ENCODE results near the gene NECAP2. TPM values are rescaled to one million over a fixed set of nuclear protein-coding genes. Genes with fewer than 3 reads are reported as not detected.

NECAP2 gene
- total and polyA plus RNA-seq, 10 of the 15 experiments (the other 5 are each of a cell fraction or from before 2014, with no cell fraction given), result 16.3 to 98.0 (median 57.4) TPM

DNA sequence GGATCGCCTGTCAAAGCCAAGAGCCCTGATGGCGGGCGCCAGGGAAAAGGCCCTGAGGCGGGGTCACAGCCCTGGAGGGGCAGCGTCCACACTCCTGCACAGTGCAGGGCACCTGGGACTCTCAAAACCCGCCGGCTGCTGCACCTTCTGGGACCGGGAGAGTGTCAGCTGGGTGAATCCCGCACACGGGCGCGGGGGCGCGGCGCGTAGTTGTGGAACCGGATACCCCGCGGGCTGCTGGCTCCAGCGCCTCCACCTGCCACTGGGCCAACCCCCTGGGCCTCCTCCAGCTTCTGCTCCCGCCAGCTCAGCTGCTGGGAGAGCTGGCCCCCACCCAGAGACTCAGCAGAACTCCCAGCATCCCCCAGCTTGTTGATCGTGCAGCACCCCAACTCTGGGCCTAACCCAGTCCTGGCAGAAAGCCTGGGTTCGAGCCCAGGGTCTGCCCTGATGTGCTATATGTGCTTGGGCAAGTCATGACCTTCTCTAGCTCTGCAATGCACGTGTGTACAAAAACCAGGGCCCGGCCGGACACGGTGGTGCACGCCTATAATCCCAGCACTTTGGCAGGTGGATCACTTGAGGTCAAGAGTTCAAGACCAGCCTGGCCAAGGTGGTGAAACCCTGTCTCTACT lies 33.8 kb downstream of the NECAP2 start:
- POLR2A ChIA-PET, result no interaction called here

More for the DNA sequence above, 33.8 kb downstream of the NECAP2 start:
- CTCF ChIA-PET, result no interaction called here
- SMC1A ChIA-PET (ENCODE audit: uncharacterized antibody, unreplicated experiment), result no interaction called here
- no peaks in the 10 kb centered on the region for H3K4me1 ChIP-seq (ENCODE audit: control insufficient read depth, insufficient read depth, low read length)
- FAIRE-seq (no peak), DNase-seq (ENCODE audit: low read depth, low spot score) (no peak), ATAC-seq (no peak)
- intact Hi-C loops (cut with micrococcal nuclease; ENCODE audit: unreplicated experiment), result no loop called here
- TF ChIP-seq PAX5 (IDR thresholded peaks at IDR 0.05; ENCODE audit: borderline replicate concordance, low read depth, low read length) (no peak), POLR2A (IDR thresholded peaks at IDR 0.05; ENCODE audit: low read depth, low read length) (no peak), NRF1 (conservative IDR thresholded peaks at IDR 0.05; ENCODE audit: low read depth, low read length) (no peak), FOXK2 (IDR thresholded peaks at IDR 0.05) (no peak), RBBP5 (conservative IDR thresholded peaks at IDR 0.05) (no peak)
- TF ChIP-seq, protein P1, sequence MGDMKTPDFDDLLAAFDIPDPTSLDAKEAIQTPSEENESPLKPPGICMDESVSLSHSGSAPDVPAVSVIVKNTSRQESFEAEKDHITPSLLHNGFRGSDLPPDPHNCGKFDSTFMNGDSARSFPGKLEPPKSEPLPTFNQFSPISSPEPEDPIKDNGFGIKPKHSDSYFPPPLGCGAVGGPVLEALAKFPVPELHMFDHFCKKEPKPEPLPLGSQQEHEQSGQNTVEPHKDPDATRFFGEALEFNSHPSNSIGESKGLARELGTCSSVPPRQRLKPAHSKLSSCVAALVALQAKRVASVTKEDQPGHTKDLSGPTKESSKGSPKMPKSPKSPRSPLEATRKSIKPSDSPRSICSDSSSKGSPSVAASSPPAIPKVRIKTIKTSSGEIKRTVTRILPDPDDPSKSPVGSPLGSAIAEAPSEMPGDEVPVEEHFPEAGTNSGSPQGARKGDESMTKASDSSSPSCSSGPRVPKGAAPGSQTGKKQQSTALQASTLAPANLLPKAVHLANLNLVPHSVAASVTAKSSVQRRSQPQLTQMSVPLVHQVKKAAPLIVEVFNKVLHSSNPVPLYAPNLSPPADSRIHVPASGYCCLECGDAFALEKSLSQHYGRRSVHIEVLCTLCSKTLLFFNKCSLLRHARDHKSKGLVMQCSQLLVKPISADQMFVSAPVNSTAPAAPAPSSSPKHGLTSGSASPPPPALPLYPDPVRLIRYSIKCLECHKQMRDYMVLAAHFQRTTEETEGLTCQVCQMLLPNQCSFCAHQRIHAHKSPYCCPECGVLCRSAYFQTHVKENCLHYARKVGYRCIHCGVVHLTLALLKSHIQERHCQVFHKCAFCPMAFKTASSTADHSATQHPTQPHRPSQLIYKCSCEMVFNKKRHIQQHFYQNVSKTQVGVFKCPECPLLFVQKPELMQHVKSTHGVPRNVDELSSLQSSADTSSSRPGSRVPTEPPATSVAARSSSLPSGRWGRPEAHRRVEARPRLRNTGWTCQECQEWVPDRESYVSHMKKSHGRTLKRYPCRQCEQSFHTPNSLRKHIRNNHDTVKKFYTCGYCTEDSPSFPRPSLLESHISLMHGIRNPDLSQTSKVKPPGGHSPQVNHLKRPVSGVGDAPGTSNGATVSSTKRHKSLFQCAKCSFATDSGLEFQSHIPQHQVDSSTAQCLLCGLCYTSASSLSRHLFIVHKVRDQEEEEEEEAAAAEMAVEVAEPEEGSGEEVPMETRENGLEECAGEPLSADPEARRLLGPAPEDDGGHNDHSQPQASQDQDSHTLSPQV (IDR thresholded peaks at IDR 0.05), result no peak
- TF ChIP-seq, protein P2, sequence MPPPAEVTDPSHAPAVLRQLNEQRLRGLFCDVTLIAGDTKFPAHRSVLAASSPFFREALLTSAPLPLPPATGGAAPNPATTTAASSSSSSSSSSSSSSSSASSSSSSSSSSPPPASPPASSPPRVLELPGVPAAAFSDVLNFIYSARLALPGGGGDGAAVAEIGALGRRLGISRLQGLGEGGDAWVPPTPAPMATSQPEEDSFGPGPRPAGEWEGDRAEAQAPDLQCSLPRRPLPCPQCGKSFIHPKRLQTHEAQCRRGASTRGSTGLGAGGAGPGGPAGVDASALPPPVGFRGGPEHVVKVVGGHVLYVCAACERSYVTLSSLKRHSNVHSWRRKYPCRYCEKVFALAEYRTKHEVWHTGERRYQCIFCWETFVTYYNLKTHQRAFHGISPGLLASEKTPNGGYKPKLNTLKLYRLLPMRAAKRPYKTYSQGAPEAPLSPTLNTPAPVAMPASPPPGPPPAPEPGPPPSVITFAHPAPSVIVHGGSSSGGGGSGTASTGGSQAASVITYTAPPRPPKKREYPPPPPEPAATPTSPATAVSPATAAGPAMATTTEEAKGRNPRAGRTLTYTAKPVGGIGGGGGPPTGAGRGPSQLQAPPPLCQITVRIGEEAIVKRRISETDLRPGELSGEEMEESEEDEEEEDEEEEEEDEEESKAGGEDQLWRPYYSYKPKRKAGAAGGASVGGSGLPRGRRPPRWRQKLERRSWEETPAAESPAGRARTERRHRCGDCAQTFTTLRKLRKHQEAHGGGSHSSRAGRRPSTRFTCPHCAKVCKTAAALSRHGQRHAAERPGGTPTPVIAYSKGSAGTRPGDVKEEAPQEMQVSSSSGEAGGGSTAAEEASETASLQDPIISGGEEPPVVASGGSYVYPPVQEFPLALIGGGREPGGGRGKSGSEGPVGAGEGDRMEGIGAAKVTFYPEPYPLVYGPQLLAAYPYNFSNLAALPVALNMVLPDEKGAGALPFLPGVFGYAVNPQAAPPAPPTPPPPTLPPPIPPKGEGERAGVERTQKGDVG (CRISPR knock-in tag; IDR thresholded peaks at IDR 0.05), result no peak
- TF ChIP-seq, protein P3, sequence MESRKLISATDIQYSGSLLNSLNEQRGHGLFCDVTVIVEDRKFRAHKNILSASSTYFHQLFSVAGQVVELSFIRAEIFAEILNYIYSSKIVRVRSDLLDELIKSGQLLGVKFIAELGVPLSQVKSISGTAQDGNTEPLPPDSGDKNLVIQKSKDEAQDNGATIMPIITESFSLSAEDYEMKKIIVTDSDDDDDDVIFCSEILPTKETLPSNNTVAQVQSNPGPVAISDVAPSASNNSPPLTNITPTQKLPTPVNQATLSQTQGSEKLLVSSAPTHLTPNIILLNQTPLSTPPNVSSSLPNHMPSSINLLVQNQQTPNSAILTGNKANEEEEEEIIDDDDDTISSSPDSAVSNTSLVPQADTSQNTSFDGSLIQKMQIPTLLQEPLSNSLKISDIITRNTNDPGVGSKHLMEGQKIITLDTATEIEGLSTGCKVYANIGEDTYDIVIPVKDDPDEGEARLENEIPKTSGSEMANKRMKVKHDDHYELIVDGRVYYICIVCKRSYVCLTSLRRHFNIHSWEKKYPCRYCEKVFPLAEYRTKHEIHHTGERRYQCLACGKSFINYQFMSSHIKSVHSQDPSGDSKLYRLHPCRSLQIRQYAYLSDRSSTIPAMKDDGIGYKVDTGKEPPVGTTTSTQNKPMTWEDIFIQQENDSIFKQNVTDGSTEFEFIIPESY (IDR thresholded peaks at IDR 0.05), result no peak
- 87% methylated on average over 24 of the region's 28 CpGs for WGBS (ENCODE audit: insufficient coverage, insufficient replicate concordance, low lambda C conversion rate, missing lambda C conversion rate)
- no peak overlapping the region for H3K27ac ChIP-seq (ENCODE audit: control insufficient read depth, insufficient read depth)
- RAD21 ChIA-PET (ENCODE audit: unreplicated experiment), result no interaction called here
- H4K20me1 ChIP-seq (ENCODE audit: control insufficient read depth, insufficient read depth), result no peaks in the 10 kb centered on the region
- H3K4me2 ChIP-seq (ENCODE audit: control insufficient read depth, insufficient read depth), result no peak overlapping the region
- BruUV-seq (replicated peaks), result no TSS peak
- H3K79me2 ChIP-seq (ENCODE audit: control insufficient read depth, insufficient read depth, low read length), result no peaks in the 10 kb centered on the region
- H3K9ac ChIP-seq (ENCODE audit: control insufficient read depth, insufficient read depth, low read length), result no peak overlapping the region
- no peak overlapping the region for H3K4me3 ChIP-seq
- H3K27me3 ChIP-seq (replicated peaks in 1 of 2; ENCODE audit: control insufficient read depth in 2 of 2, insufficient read depth in 2 of 2, low read length in 1 of 2), result no peaks in the 10 kb centered on the region
- H2AFZ ChIP-seq (ENCODE audit: control insufficient read depth, low read depth, low read length), result no peak overlapping the region
- H3K36me3 ChIP-seq (ENCODE audit: control insufficient read depth in 2 of 2, insufficient read depth in 2 of 2, low read length in 1 of 2), result no peaks in the 10 kb centered on the region; a peak in 1 of 4 replicates
- no peaks in the 10 kb centered on the region for H3K9me3 ChIP-seq (replicated peaks; ENCODE audit: control insufficient read depth, insufficient read depth, low read length)
- in situ Hi-C loops (cut with MboI), result no loop called here

Measured in GM12878 (cell line).